K562 (cell line): ENCODE results near the gene SPEM1. TPM values are rescaled to one million over a fixed set of nuclear protein-coding genes. Genes with fewer than 3 reads are reported as not detected.

ENCODE experiments used
- CREB5 ChIP-seq: fragments of 250-450 bp; sonication (Bioruptor Pico); IDR thresholded peaks from 2 replicates; pipeline ENCODE4 v1.5.0; 2020; ENCODE audit warnings: mild to moderate bottlenecking
- ELF2 ChIP-seq: fragments of 250-450 bp; sonication (Bioruptor Pico); IDR thresholded peaks from 2 replicates; pipeline ENCODE4 v1.5.0; 2021; ENCODE audit warnings: mild to moderate bottlenecking
- HCFC1 ChIP-seq: IDR thresholded peaks from 2 replicates; pipeline ENCODE4 v1.6.1; 2012; ENCODE audit warnings: low read depth, low read length, improper control_type of control experiment
- NFYB ChIP-seq: IDR thresholded peaks from 2 replicates; pipeline ENCODE4 v1.6.1; 2011; ENCODE audit warnings: mild to moderate bottlenecking, moderate library complexity; ENCODE audit not compliant: insufficient read length; ENCODE audit errors: extremely low read depth
- PML ChIP-seq: IDR thresholded peaks from 2 replicates; pipeline ENCODE4 v1.6.1; 2012; ENCODE audit warnings: low read length, inconsistent platforms
- SRSF3 ChIP-seq: fragments of 200-400 bp; formaldehyde crosslinking; IDR thresholded peaks from 2 replicates; pipeline ENCODE4 v1.6.1; 2016; ENCODE audit warnings: mild to moderate bottlenecking, low read length, moderate library complexity; ENCODE audit not compliant: insufficient read depth
- ZBTB5 ChIP-seq: fragments of 450-650 bp; IDR thresholded peaks from 2 replicates; pipeline ENCODE4 v1.6.1; 2017; ENCODE audit warnings: antibody characterized with exemption
- polyA plus RNA-seq, 8 experiments: library from polyadenylated mRNA; depleted of rRNA in 4 of 8; stranded (reverse) in 5 of 8; unstranded in 3 of 8; fragments of >200 nt; fragmentation: Nextera tagmentation in 2 of 8; fragmentation: Illumina TruSeq in 1 of 8; extraction: Ambion mirVana in 2 of 8; extraction: Trizol in 1 of 8; gene quantifications; 2 replicates each; pipeline versions ENCODE4 v1.2.1 to v1.2.3, GENCODE V29; 2011 to 2014; ENCODE audit warnings: inconsistent platforms in 1 of 8, missing spikeins in 1 of 8
- total RNA-seq, 7 experiments: library from RNA; depleted of rRNA in 6 of 7; stranded (reverse); fragments of >200 nt in 6 of 7; fragmentation: Illumina TruSeq in 2 of 7; extraction: Trizol in 2 of 7; gene quantifications; 2 replicates each; pipeline versions ENCODE4 v1.2.1 to v1.2.3, GENCODE V29; 2011 to 2021; ENCODE audit warnings: low replicate concordance in 1 of 7

Gene SPEM1
- total and polyA plus RNA-seq, 9 of the 15 experiments (the other 6 are each of a cell fraction or from before 2014, with no cell fraction given): not detected

- no peak for TF ChIP-seq CREB5 (CRISPR knock-in tag)
- TF ChIP-seq PML: peak; percentile 33; the same call in 1 of the 2 replicates
- no peak for TF ChIP-seq SRSF3
- TF ChIP-seq NFYB: peak; percentile 79
- TF ChIP-seq HCFC1: peak; percentile 27; the same call in 1 of the 2 replicates
- TF ChIP-seq ZBTB5: peak; percentile 73
- TF ChIP-seq ELF2 (CRISPR knock-in tag): no peak
These were observed 16.0 kb upstream of the SPEM1 start, which contains the start of gene TMEM256 (continued) for GRCh38 chr17:7403977-7404736.
